H1 (cell line): ENCODE measurements around the gene AKAP8. TPM values are rescaled to one million over a fixed set of nuclear protein-coding genes. Genes with fewer than 3 reads are reported as not detected.

Experiments used
- CTCF ChIA-PET: fragments of 300-600 bp; sonication (Branson Sonifier 250); formaldehyde crosslinking; loops from one replicate; lab custom pipeline; 2021; ENCODE audit not compliant: partially characterized antibody; lab: Charles Lee
- POLR2A ChIA-PET: fragments of 300-600 bp; sonication (Branson Sonifier 250); formaldehyde crosslinking; loops from one replicate; lab custom pipeline; 2021; ENCODE audit warnings: inconsistent platforms; ENCODE audit not compliant: partially characterized antibody; lab: Charles Lee
- DNase-seq, 2 experiments: peaks; one replicate each; pipeline versions ENCODE4 v3.0.0 to v3.0.0-alpha.2; 2010 to 2022; ENCODE audit warnings: low spot score in 2 of 2, low read depth in 1 of 2, mixed read lengths in 1 of 2
- FAIRE-seq: peaks from 2 replicates; lab custom pipeline; 2011; peaks lifted over from hg19 to GRCh38; lab: Jason Lieb, UNC
- H2AFZ ChIP-seq: 2 replicates; pipeline ENCODE4 v1.8.1; 2012; ENCODE audit warnings: low read length, inconsistent platforms
- H2AK5ac ChIP-seq: 2 replicates; pipeline ENCODE4 v1.6.1; 2013; ENCODE audit warnings: low read depth, low read length
- H2BK120ac ChIP-seq: replicated peaks from 2 replicates; pipeline ENCODE3; 2013; ENCODE audit warnings: low read depth, low read length, inconsistent platforms
- H2BK12ac ChIP-seq: 2 replicates; pipeline ENCODE4 v1.6.1; 2013; ENCODE audit warnings: low read depth, low read length
- H2BK15ac ChIP-seq: 2 replicates; pipeline ENCODE4 v1.6.1; 2013; ENCODE audit warnings: low read length
- H2BK20ac ChIP-seq: 2 replicates; pipeline ENCODE4 v1.6.1; 2013; ENCODE audit warnings: low read length
- H2BK5ac ChIP-seq: 2 replicates; pipeline ENCODE4 v1.6.1; 2013; ENCODE audit warnings: low read depth, low read length
- H3K14ac ChIP-seq: 2 replicates; pipeline ENCODE4 v1.6.1; 2013; ENCODE audit warnings: inconsistent platforms; ENCODE audit not compliant: insufficient read length
- H3K18ac ChIP-seq: 2 replicates; pipeline ENCODE4 v1.6.1; 2013; ENCODE audit warnings: low read length; ENCODE audit errors: extremely low read depth
- H3K23ac ChIP-seq: 2 replicates; pipeline ENCODE4 v1.6.1; 2013; ENCODE audit warnings: inconsistent platforms; ENCODE audit not compliant: insufficient read length
- H3K23me2 ChIP-seq: 2 replicates; pipeline ENCODE4 v1.6.1; 2013; ENCODE audit warnings: low read depth, low read length
- H3K27ac ChIP-seq: 2 replicates; pipeline ENCODE4 v1.6.1; 2011; ENCODE audit warnings: low read depth, low read length, inconsistent platforms
- H3K27me3 ChIP-seq, 4 experiments: replicated peaks in 1 of 4; 1 replicate in 1 of 4; 2 replicates in 3 of 4; pipeline versions ENCODE4 v1.6.1 to v1.8.1; 2011 to 2013; ENCODE audit warnings: low read length in 3 of 4, mild to moderate bottlenecking in 3 of 4, inconsistent platforms in 2 of 4, mixed read lengths in 2 of 4, moderate library complexity in 1 of 4; ENCODE audit not compliant: control insufficient read depth in 3 of 4, insufficient read depth in 3 of 4; ENCODE audit errors: extremely low read depth in 1 of 4
- H3K36me3 ChIP-seq, 4 experiments: 2 replicates each; pipeline versions ENCODE4 v1.6.1 to v1.8.1; 2011 to 2013; ENCODE audit warnings: mild to moderate bottlenecking in 4 of 4, low read length in 3 of 4, moderate library complexity in 2 of 4, control low read depth in 1 of 4, inconsistent platforms in 1 of 4; ENCODE audit not compliant: insufficient read depth in 4 of 4, control insufficient read depth in 2 of 4
- H3K4ac ChIP-seq: replicated peaks from 2 replicates; pipeline ENCODE3; 2013; ENCODE audit warnings: low read length, low read depth, mixed read lengths, inconsistent platforms; ENCODE audit not compliant: insufficient read length
- H3K4me1 ChIP-seq, 4 experiments: replicated peaks in 1 of 4; 1 replicate in 1 of 4; 2 replicates in 3 of 4; pipeline versions ENCODE4 v1.6.1 to v1.8.1; 2011 to 2013; ENCODE audit warnings: low read length in 3 of 4, inconsistent platforms in 2 of 4, mixed read lengths in 1 of 4; ENCODE audit not compliant: insufficient read depth in 4 of 4, control insufficient read depth in 3 of 4
- H3K4me2 ChIP-seq, 2 experiments: 2 replicates each; pipeline versions ENCODE4 v1.6.1 to v1.8.1; 2011 to 2013; ENCODE audit warnings: low read depth in 2 of 2, low read length in 2 of 2, control low read depth in 1 of 2, inconsistent platforms in 1 of 2, mild to moderate bottlenecking in 1 of 2; ENCODE audit not compliant: insufficient read depth in 1 of 2
- H3K4me3 ChIP-seq, 4 experiments: fragments of 200-600, 300-600 bp in 1 of 4; sonication (generic), shearing (Covaris generic), sonication (Bioruptor Twin) in 1 of 4; 2 replicates each; pipeline versions ENCODE4 v1.5.1 to v1.8.1; 2011 to 2016; ENCODE audit warnings: low read length in 4 of 4, low read depth in 3 of 4, control low read depth in 2 of 4, inconsistent platforms in 2 of 4, mild to moderate bottlenecking in 2 of 4, mixed read lengths in 1 of 4, moderate library complexity in 1 of 4; ENCODE audit not compliant: insufficient read depth in 2 of 4; ENCODE audit errors: extremely low read depth in 1 of 4
- H3K56ac ChIP-seq: replicated peaks from 2 replicates; pipeline ENCODE3; 2013; ENCODE audit warnings: low read depth, mild to moderate bottlenecking, mixed read lengths, low read length, inconsistent platforms; ENCODE audit not compliant: insufficient read length
- H3K79me1 ChIP-seq: 2 replicates; pipeline ENCODE4 v1.6.1; 2013; ENCODE audit warnings: low read depth, low read length, control low read depth
- H3K79me2 ChIP-seq, 2 experiments: 2 replicates each; pipeline versions ENCODE4 v1.6.1 to v1.8.1; 2012 to 2013; ENCODE audit warnings: low read length in 2 of 2, mild to moderate bottlenecking in 2 of 2, inconsistent platforms in 1 of 2; ENCODE audit not compliant: insufficient read depth in 2 of 2, control insufficient read depth in 1 of 2
- H3K9ac ChIP-seq, 4 experiments: replicated peaks in 1 of 4; 1 replicate in 1 of 4; 2 replicates in 3 of 4; pipeline versions ENCODE4 v1.6.1 to v1.8.1; 2011 to 2013; ENCODE audit warnings: low read depth in 3 of 4, low read length in 3 of 4, control low read depth in 2 of 4, mild to moderate bottlenecking in 2 of 4, moderate library complexity in 2 of 4, inconsistent platforms in 1 of 4; ENCODE audit errors: extremely low read depth in 1 of 4
- H3K9me3 ChIP-seq, 2 experiments: 2 replicates each; pipeline versions ENCODE4 v1.6.1 to v1.8.1; 2012 to 2013; ENCODE audit warnings: mild to moderate bottlenecking in 2 of 2, moderate library complexity in 2 of 2, control low read depth in 1 of 2, inconsistent platforms in 1 of 2, low read depth in 1 of 2, low read length in 1 of 2, mixed read lengths in 1 of 2; ENCODE audit not compliant: insufficient read depth in 2 of 2
- H4K20me1 ChIP-seq, 2 experiments: replicated peaks in 1 of 2; 2 replicates each; pipeline versions ENCODE3 to v1.8.1; 2011 to 2013; ENCODE audit warnings: inconsistent platforms in 2 of 2, low read length in 2 of 2, mild to moderate bottlenecking in 1 of 2; ENCODE audit not compliant: insufficient read depth in 2 of 2, control insufficient read depth in 1 of 2
- H4K5ac ChIP-seq: 2 replicates; pipeline ENCODE4 v1.6.1; 2013; ENCODE audit warnings: low read length, low read depth, mixed read lengths, inconsistent platforms; ENCODE audit not compliant: insufficient read length
- H4K8ac ChIP-seq: 2 replicates; pipeline ENCODE4 v1.8.0; 2013; ENCODE audit warnings: mild to moderate bottlenecking, moderate library complexity, low read length, inconsistent platforms; ENCODE audit not compliant: insufficient read depth; ENCODE audit errors: extremely low read depth
- H4K91ac ChIP-seq: replicated peaks from 2 replicates; pipeline ENCODE3; 2013; ENCODE audit warnings: low read length, mixed read lengths, inconsistent platforms; ENCODE audit not compliant: insufficient read length
- CBX8 ChIP-seq: fragments of 300-800, 300-1000 bp; sonication (generic); IDR thresholded peaks from 2 replicates; pipeline ENCODE4 v1.7.1; 2016; ENCODE audit warnings: low read depth, low read length, borderline replicate concordance
- EZH2 ChIP-seq: fragments of 200-600 bp; sonication (generic); IDR thresholded peaks from 2 replicates; pipeline ENCODE4 v1.7.1; 2012; ENCODE audit warnings: low read depth, mild to moderate bottlenecking, moderate library complexity, low read length, inconsistent platforms; ENCODE audit not compliant: severe bottlenecking
- GTF2F1 ChIP-seq: IDR thresholded peaks from 2 replicates; pipeline ENCODE4 v1.6.1; 2012; ENCODE audit warnings: low read depth, low read length, improper control_type of control experiment, borderline replicate concordance
- KDM5A ChIP-seq: fragments of 200-600 bp; IDR thresholded peaks from 2 replicates; pipeline ENCODE4 v1.7.1; 2012; ENCODE audit warnings: mild to moderate bottlenecking, low read length, inconsistent platforms, mixed read lengths
- PHF8 ChIP-seq: fragments of 200-600 bp; sonication (generic); conservative IDR thresholded peaks from 2 replicates; pipeline ENCODE4 v1.7.1; 2012; ENCODE audit warnings: low read depth, mild to moderate bottlenecking, inconsistent platforms, low read length, moderate library complexity
- POU5F1 ChIP-seq: IDR thresholded peaks from 2 replicates; pipeline ENCODE4 v1.6.1; 2011; ENCODE audit warnings: low read depth, mild to moderate bottlenecking, low read length, moderate library complexity
- WGBS, 2 experiments: shearing (Covaris generic) in 1 of 2; methylation state at CpG; one replicate each; pipeline versions ENCODE4 v1.1.6 to v1.1.7; 2013 to 2015; ENCODE audit warnings: low lambda C conversion rate in 2 of 2, mixed read lengths in 2 of 2, inconsistent platforms in 1 of 2, low coverage in 1 of 2, missing lambda C conversion rate in 1 of 2; ENCODE audit not compliant: insufficient replicate concordance in 2 of 2, insufficient coverage in 1 of 2, insufficient read length in 1 of 2; ENCODE audit errors: extremely low coverage in 1 of 2, missing lambda C conversion rate in 1 of 2; 5-methylcytosine and 5-hydroxymethylcytosine counted together
- polyA plus RNA-seq, 7 experiments: library from polyadenylated mRNA; depleted of rRNA in 3 of 7; stranded (reverse) in 5 of 7; unstranded in 2 of 7; fragments of >200 nt in 5 of 7; fragments of 200-250 nt in 2 of 7; gene quantifications; 1 replicate in 5 of 7; 2 replicates in 1 of 7; 4 replicates in 1 of 7; pipeline versions ENCODE4 v1.2.1 to v1.2.3, GENCODE V29; 2011 to 2013; ENCODE audit warnings: missing spikeins in 2 of 7, mixed read lengths in 2 of 7
- total RNA-seq: library from RNA; stranded (reverse); fragmentation: NEBNext Ultra II Directional; extraction: Animal tissue kit (Norgen Biotek cat#: 25700); gene quantifications from 2 replicates; pipeline ENCODE4 v1.2.1, GENCODE V29; 2021
- TF ChIP-seq, protein P1 (sequence below): IDR thresholded peaks from 2 replicates; pipeline ENCODE4 v1.6.1; 2011; ENCODE audit warnings: low read length, improper control_type of control experiment

The AKAP8 gene
- total and polyA plus RNA-seq, 2 of the 8 experiments (the other 6 are each of a cell fraction or from before 2014, with no cell fraction given), result 17.0 to 41.0 TPM

- WGBS, 2 experiments, result 90% methylated on average over 10 of the region's 11 CpGs; no CpG with 5 or more reads in 1 of the 2 experiments
- Histone ChIP-seq H4K5ac (no peak overlapping the region), H3K9ac (no peak overlapping the region), H4K8ac (no peak overlapping the region), H4K20me1 (peaks cover 10 to 23% of the 10 kb centered on the region in 2 experiments), H3K36me3 (peaks cover 24 to 54% (median 41%) of the 10 kb centered on the region in 4 experiments), H3K4ac (no peak overlapping the region), H3K79me1 (peaks cover 14% of the 10 kb centered on the region), H3K79me2 (peaks cover 0 to 30% of the 10 kb centered on the region in 2 experiments; a peak in 2 of 4 replicates), H2BK120ac (no peak overlapping the region), H3K14ac (no peak overlapping the region), H2BK15ac (no peak overlapping the region), H2BK12ac (no peak overlapping the region), H3K27me3 (no peaks in the 10 kb centered on the region), H2BK20ac (no peak overlapping the region), H3K4me2 (no peak overlapping the region), H3K9me3 (no peaks in the 10 kb centered on the region), H3K23me2 (no peaks in the 10 kb centered on the region), H3K18ac (no peak overlapping the region), H3K4me1 (no peaks in the 10 kb centered on the region), H3K4me3 (no peak overlapping the region), H2AK5ac (no peak overlapping the region), H3K23ac (no peak overlapping the region), H3K56ac (no peak overlapping the region), H4K91ac (no peak overlapping the region), H2AFZ (no peak overlapping the region), H3K27ac (no peak overlapping the region), H2BK5ac (no peak overlapping the region)
- FAIRE-seq (no peak), DNase-seq (no peak)
- ChIA-PET CTCF (interaction anchor here (1.2 kb wide), 2 partner anchors 12 to 145 kb away, joined by 3 to 4 read pairs; no protein-coding TSS in a partner anchor), POLR2A (interaction anchor here (0.8 to 7.0 kb wide), 3 partner anchors 16 to 18 kb away, joined by 3 to 36 read pairs (median 3); partner anchors contain the start of gene AKAP8)
- TF ChIP-seq EZH2, result no peak
- no peak for TF ChIP-seq PHF8
- no peak for TF ChIP-seq GTF2F1
- no peak for TF ChIP-seq POU5F1
- no peak for TF ChIP-seq KDM5A
- TF ChIP-seq, protein P1, sequence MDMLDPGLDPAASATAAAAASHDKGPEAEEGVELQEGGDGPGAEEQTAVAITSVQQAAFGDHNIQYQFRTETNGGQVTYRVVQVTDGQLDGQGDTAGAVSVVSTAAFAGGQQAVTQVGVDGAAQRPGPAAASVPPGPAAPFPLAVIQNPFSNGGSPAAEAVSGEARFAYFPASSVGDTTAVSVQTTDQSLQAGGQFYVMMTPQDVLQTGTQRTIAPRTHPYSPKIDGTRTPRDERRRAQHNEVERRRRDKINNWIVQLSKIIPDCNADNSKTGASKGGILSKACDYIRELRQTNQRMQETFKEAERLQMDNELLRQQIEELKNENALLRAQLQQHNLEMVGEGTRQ, result no peak
- no peak for TF ChIP-seq CBX8
Observed at GRCh38 chr19:15397782-15398181, 18.2 kb upstream of the AKAP8 start.
